ENCODE data around the gene EIF4E2.

GRCh38 chr2:232532419-232532818, 18.1 kb upstream of the EIF4E2 start:
- TF ChIP-seq POLR2A (IDR thresholded peaks at IDR 0.05) (no peak), CTCF (IDR thresholded peaks at IDR 0.05) (no peak)

All from thyroid gland (tissue), 4 donors.